Body of pancreas (tissue), 4 donors: ENCODE data around the gene SPG21. TPM values are rescaled to one million over a fixed set of nuclear protein-coding genes. Genes with fewer than 3 reads are reported as not detected.
A peak's percentile ranks its signal among the peaks of the same experiment; 100 is the strongest.

Experiments
- ATAC-seq: fragments of 150-250 bp; one replicate; pipeline ENCODE4 v1.9.1; 2016
- DNase-seq, 4 donors: peaks; one replicate each; pipeline ENCODE4 v3.0.0-alpha.2; 2019
- H3K27ac ChIP-seq, 4 donors: fragments of 200-600 bp; sonication (generic); 1 replicate in 3 of 4; 2 replicates in 1 of 4; pipeline versions ENCODE4 v1.5.1 to v1.6.1; 2016 to 2019; ENCODE audit warnings: mild to moderate bottlenecking in 1 of 4, mixed read lengths in 1 of 4, moderate library complexity in 1 of 4
- H3K27me3 ChIP-seq, 2 donors: fragments of 200-600 bp; sonication (generic); one replicate each; pipeline ENCODE4 v1.6.0; 2016; ENCODE audit warnings: mild to moderate bottlenecking in 1 of 2
- H3K36me3 ChIP-seq, 2 donors: fragments of 200-600 bp; sonication (generic); replicated peaks in 1 of 2; 2 replicates each; pipeline ENCODE4 v1.5.1; 2016; ENCODE audit warnings: low read depth in 2 of 2; ENCODE audit not compliant: insufficient read depth in 1 of 2
- H3K4me1 ChIP-seq: fragments of 200-600 bp; sonication (generic); one replicate; pipeline ENCODE4 v1.6.0; 2016
- H3K4me3 ChIP-seq, 2 donors: fragments of 200-600 bp; sonication (generic); 1 replicate in 1 of 2; 2 replicates in 1 of 2; pipeline ENCODE4 v1.5.1; 2016 to 2019
- H3K9me3 ChIP-seq, 3 donors: fragments of 200-600 bp; sonication (generic); 1 replicate in 2 of 3; 2 replicates in 1 of 3; pipeline ENCODE4 v1.5.1; 2016
- POLR2A ChIP-seq, 3 donors: fragments of 450-650 bp; IDR thresholded peaks; one replicate each; pipeline ENCODE4 v1.6.1; 2016; ENCODE audit warnings: antibody characterized with exemption in 3 of 3, mild to moderate bottlenecking in 2 of 3
- WGBS, 2 donors: methylation state at CpG; one replicate each; pipeline ENCODE4 v1.1.5; 2017; 5-methylcytosine and 5-hydroxymethylcytosine counted together
- intact Hi-C: fragments of 100-400 bp; cut with DNase I; formaldehyde crosslinking; loops from one replicate; pipeline ENCODE4 v1.15.1; 2023
- total RNA-seq, 2 donors: library from RNA; depleted of rRNA; stranded (reverse); fragments of >200 nt; gene quantifications; one replicate each; pipeline ENCODE4 v1.1.0, GENCODE V29; 2016
- TF ChIP-seq, protein P1 (sequence below), 7 experiments: fragments of 450-650 bp in 4 of 7; fragments of 200-600 bp in 3 of 7; sonication (generic) in 3 of 7; IDR thresholded peaks; one replicate each; pipeline ENCODE4 v1.5.1; 2016 to 2019; ENCODE audit warnings: antibody characterized with exemption in 7 of 7

The SPG21 gene
- total RNA-seq, 2 donors from 2014 or later, result 33.0 to 46.4 TPM

- H3K36me3 ChIP-seq, result no peaks in the 10 kb centered on the region
- no peak for ATAC-seq
- intact Hi-C loops, result no loop called here
- TF ChIP-seq, protein P1, sequence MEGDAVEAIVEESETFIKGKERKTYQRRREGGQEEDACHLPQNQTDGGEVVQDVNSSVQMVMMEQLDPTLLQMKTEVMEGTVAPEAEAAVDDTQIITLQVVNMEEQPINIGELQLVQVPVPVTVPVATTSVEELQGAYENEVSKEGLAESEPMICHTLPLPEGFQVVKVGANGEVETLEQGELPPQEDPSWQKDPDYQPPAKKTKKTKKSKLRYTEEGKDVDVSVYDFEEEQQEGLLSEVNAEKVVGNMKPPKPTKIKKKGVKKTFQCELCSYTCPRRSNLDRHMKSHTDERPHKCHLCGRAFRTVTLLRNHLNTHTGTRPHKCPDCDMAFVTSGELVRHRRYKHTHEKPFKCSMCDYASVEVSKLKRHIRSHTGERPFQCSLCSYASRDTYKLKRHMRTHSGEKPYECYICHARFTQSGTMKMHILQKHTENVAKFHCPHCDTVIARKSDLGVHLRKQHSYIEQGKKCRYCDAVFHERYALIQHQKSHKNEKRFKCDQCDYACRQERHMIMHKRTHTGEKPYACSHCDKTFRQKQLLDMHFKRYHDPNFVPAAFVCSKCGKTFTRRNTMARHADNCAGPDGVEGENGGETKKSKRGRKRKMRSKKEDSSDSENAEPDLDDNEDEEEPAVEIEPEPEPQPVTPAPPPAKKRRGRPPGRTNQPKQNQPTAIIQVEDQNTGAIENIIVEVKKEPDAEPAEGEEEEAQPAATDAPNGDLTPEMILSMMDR (IDR thresholded peaks at IDR 0.05), result no peak
- TF ChIP-seq POLR2A (IDR thresholded peaks at IDR 0.05), result no peak
- no peaks in the 10 kb centered on the region for H3K9me3 ChIP-seq
- WGBS, 2 donors, result 2% methylated on average over 9 of the region's 9 CpGs
- no peak for DNase-seq
- H3K4me3 ChIP-seq, result peak overlapping the region in 1 of 2 donors; percentile 98
- H3K27me3 ChIP-seq, result no peaks in the 10 kb centered on the region
- peak overlapping the region; percentile 72 to 94 (median 86) for H3K27ac ChIP-seq
- H3K4me1 ChIP-seq, result peaks cover 30% of the 10 kb centered on the region
These were observed 405 bp upstream of the SPG21 start for GRCh38 chr15:64990168-64990470.

- Histone ChIP-seq H3K9me3 (no peaks in the 10 kb centered on the region), H3K27ac (no peak overlapping the region), H3K4me1 (peaks cover 32% of the 10 kb centered on the region), H3K4me3 (no peak overlapping the region), H3K27me3 (no peaks in the 10 kb centered on the region), H3K36me3 (no peaks in the 10 kb centered on the region)
- ATAC-seq, result no peak
- TF ChIP-seq POLR2A (IDR thresholded peaks at IDR 0.05), result no peak
- TF ChIP-seq, protein P1 (IDR thresholded peaks at IDR 0.05), result no peak
- DNase-seq, result no peak
- WGBS, 2 donors, result 64 to 69% methylated on average over 3 of the region's 3 CpGs
- intact Hi-C loops, result no loop called here
These were observed 2.6 kb downstream of the SPG21 start for GRCh38 chr15:64987136-64987535.

DNA sequence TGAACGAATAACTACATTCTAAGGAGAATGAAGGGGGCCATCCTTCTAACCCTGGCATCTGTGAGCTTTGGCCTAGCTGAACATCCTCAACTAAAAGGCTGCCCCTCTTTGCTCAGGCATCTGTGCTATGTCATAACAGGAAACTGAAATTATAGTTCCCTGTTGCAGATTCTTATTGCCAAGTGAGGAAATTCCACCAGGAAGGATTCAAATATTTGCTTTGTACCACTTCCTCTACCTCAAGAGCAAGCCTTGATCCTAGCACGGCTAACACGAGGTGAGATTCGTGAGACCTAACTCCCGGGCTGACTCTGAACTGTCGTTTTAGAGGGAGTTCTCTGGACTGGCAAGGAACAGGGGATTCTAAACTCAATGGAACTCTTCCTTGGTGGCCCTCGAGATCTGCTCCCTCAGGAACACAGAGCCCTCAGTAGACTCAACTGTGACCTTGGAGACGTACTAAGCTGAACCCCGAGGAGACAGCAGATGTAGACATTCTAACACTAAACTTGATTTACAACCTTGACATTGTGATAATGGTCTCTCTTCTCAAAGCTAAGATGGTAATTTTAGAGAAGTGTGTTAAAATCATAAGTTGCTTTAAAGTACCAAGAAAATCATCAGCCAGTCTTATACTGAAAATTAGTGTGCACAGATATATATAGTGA, 4.2 kb downstream of the SPG21 start:
- ATAC-seq, result no peak

GRCh38 chr15:64982472-64982871, 7.2 kb downstream of the SPG21 start:
- Histone ChIP-seq H3K4me1 (peaks cover 13% of the 10 kb centered on the region), H3K4me3 (no peak overlapping the region), H3K9me3 (no peaks in the 10 kb centered on the region), H3K27me3 (no peaks in the 10 kb centered on the region), H3K27ac (no peak overlapping the region), H3K36me3 (peaks cover 0 to 7% of the 10 kb centered on the region in 2 donors)
- 94 to 100% methylated on average over 1 of the region's 1 CpG for WGBS, 2 donors
- ATAC-seq (no peak), DNase-seq (no peak)
- TF ChIP-seq, protein P1 (IDR thresholded peaks at IDR 0.05), result no peak
- TF ChIP-seq POLR2A (IDR thresholded peaks at IDR 0.05), result no peak
- intact Hi-C loops, result no loop called here

More for the DNA sequence above, 4.2 kb downstream of the SPG21 start:
- Histone ChIP-seq H3K27me3 (no peaks in the 10 kb centered on the region), H3K9me3 (no peaks in the 10 kb centered on the region), H3K4me1 (peaks cover 31% of the 10 kb centered on the region), H3K27ac (peak overlapping the region in 2 of 4 donors; percentile 75 to 80), H3K4me3 (no peak overlapping the region), H3K36me3 (no peaks in the 10 kb centered on the region)
- intact Hi-C loops, result no loop called here
- 33 to 46% methylated on average over 9 of the region's 9 CpGs for WGBS, 2 donors
- peak in 1 of 4 donors; percentile 16 for DNase-seq
- TF ChIP-seq, protein P1 (IDR thresholded peaks at IDR 0.05), result no peak
- no peak for TF ChIP-seq POLR2A (IDR thresholded peaks at IDR 0.05)

DNA sequence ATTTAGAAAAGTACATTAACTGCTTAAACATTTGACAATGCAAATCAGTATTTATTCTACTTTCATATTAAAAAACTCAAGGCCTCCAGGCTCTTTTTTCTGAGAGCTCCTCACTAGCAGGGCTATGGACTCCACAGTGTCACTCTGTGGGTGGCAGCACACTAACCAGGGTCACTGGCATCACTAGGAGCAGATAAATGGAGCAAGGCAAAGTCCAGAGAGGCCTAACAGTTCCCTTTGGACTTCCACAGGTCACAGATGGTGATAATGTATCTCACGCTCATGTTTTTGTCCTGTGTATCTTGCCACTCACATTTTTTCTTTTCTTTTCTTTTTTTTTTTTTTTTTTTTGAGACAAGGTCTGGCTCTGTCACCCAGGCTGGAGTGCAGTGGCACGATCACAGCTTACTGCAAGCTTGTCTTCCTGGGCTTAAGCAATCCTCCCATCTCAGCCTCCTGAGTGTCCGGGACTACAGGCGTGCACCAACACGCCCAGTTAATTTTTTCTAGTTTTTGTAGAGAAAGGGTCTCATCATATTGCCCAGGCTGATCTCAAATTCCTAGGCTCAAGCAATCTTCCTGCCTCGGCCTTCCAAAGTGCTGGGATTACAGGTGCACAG, 7.8 kb downstream of the SPG21 start:
- 79 to 88% methylated on average over 6 of the region's 6 CpGs for WGBS, 2 donors
- intact Hi-C loops, result no loop called here
- DNase-seq, result no peak
- no peaks in the 10 kb centered on the region for H3K27me3 ChIP-seq
- ATAC-seq, result no peak
- no peak overlapping the region for H3K4me3 ChIP-seq
- peaks cover 0 to 7% of the 10 kb centered on the region in 2 donors for H3K36me3 ChIP-seq
- TF ChIP-seq POLR2A (IDR thresholded peaks at IDR 0.05), result no peak
- TF ChIP-seq, protein P1 (IDR thresholded peaks at IDR 0.05), result no peak
- H3K4me1 ChIP-seq, result peaks cover 12% of the 10 kb centered on the region
- H3K9me3 ChIP-seq, result no peaks in the 10 kb centered on the region
- H3K27ac ChIP-seq, result no peak overlapping the region
